HG03095 (cell line): ENCODE measurements around the gene JCAD.
"Not testable (repeated sequence)": the region's sequence is repeated elsewhere in the genome, so short reads cannot be mapped to it uniquely, and the experiment has no call there.

Experiments
- ATAC-seq: cut with Tn5 transposase; IDR thresholded peaks from one replicate; pipeline ENCODE4 v1.9.1; 2021; ENCODE audit warnings: moderate library complexity; ENCODE audit not compliant: unreplicated experiment

Gene JCAD, protein sequence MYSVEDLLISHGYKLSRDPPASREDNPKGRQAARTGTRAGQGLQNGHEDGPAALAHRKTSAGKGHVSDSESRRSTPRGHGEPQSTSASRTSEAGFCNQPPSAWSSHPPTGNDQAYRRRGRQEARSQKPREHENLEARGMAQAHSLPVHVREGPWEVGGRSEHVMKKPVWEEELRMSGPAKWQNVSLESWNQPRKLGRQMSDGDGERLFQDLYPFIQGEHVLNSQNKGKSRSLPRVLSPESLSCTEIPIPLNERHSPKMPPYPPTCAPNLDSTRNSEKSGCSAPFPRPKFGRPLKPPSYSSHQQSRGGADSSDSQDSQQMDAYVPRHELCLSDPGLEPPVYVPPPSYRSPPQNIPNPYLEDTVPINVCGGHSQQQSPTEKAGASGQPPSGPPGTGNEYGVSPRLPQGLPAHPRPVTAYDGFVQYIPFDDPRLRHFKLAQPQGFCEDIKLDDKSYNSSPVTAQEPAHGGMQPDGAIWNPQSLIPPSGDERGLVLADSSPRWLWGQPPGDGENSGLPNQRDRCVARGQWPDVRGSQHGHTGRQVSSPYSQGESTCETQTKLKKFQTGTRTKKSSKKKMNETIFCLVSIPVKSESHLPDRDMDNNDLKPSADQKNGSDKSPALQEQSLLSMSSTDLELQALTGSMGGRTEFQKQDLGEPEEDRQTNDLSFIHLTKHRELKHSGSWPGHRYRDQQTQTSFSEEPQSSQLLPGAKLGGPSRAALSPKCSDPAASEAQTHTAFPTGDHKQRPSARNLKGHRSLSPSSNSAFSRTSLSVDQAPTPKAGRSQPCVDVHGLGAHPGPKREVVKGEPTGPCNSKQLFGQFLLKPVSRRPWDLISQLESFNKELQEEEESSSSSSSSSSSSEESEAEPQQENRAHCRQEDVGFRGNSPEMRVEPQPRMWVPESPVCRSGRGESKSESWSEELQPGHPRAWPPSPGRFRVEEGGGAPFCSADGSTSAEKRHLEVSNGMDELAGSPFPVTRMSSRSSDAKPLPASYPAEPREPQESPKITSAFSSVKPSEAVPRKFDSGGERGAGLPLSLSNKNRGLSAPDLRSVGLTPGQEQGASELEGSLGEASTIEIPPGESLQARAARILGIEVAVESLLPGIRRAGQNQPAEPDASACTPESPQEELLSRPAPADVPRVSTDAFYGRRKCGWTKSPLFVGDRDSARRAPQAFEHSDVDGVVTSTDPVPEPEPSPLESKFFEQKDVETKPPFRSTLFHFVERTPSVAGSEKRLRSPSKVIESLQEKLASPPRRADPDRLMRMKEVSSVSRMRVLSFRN (N-terminal part only)

GRCh38 chr10:30059209-30060107 is at the start of gene JCAD:
TSS of gene JCAD (minus strand) at chr10:30059586. CDS start at chr10:30047812, 11,774 bp downstream.
- ATAC-seq, result no peak

GRCh38 chr10:30106987-30107386 is 47.6 kb upstream of the JCAD start:
- no peak for ATAC-seq

DNA sequence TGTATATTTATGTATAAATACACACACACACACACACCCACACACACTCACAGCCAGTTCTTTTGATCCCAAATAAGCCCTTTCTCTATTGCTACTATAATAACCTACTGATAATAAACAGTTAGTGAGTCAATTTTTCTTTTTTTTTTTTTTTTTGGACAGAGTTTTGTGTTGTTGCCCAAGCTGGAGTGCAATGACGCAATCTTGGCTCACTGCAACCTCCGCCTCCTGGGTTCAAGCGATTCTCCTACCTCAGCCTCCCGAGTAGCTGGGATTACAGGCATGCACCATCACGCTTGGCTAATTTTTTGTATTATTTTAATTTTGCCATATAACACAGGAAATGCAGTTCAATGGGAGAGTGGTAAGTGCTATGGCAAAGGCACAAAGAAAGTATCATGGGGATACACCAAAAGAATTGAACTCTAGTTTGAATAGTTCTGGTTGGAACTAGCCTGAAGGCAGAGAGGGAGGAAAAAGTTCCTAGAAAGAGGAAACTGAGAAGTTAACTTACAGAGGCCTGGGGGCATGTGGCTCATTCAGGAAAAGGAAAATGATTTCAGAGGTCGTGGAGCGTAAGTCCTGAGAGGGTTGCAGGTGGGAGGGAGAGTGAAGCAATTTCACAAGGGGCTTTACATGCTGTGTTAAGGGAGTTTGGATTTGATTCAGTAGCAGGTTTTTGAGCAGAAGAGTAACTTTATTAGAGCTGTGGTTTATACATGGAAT is 44.4 kb upstream of the JCAD start:
- no peak for ATAC-seq

GRCh38 chr10:30099706-30100105 is 40.3 kb upstream of the JCAD start:
- not testable (repeated sequence) for ATAC-seq

DNA sequence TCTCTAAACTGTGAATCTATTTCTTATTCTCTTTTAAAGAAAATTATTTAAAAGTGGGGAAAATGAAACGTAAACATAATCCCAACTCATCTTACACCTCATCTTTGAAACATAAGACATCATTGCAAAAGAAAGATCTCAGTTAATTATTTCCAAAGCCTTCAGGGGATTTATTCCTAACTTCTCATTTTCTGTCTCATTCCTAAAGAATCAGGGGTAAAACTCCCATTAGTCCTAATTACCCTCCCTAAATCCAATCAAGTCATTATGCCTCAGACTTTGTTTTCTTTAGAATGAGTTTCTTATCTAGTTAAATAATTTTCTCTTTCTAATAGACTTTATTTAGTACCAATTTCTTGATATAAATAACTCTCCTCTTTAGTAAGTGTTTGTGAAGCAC is 39.7 kb upstream of the JCAD start:
- ATAC-seq, result no peak

DNA sequence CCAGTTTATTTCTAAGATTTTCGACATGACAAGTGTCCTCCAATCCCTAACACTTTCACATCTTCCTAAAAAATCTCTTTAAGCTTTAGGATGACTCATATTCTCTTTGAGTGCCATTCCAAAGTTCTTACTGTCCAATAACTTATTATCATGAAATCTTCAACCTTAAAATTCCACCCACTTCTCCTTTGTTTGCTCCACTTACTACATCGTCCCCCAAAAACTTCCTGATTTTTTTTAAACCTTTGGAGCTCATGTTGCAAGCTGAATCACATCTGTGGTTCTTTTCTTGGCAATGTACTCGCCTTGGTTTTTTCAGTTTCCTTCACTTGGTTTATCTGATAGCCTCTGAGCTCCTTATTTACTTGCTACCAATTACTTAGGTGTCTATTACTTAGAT is 39.2 kb upstream of the JCAD start:
- no peak for ATAC-seq

GRCh38 chr10:30096564-30096963 is 37.2 kb upstream of the JCAD start:
- no peak for ATAC-seq

- ATAC-seq, result no peak
Observed at GRCh38 chr10:30095631-30096422, 36.4 kb upstream of the JCAD start.

DNA sequence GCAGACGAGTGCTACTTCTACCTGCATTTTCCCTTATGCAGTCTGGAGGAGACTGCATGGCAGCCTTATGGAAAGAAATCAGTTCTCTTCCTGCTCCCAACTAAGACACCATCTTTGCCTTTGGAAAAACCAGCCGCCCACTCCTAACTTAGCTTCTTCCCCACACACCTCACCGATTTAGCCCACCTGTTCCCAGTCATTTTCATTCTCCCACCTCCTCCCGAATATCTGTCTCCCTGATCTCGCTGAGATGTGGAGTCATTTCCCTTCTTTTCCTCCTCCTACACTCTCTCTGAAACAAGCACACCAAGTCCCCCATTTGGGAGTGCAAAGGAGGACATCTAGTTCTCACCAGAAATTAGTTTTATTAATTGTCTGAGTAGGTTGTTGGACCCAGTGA is 35.2 kb upstream of the JCAD start:
- no peak for ATAC-seq

- no peak for ATAC-seq
Observed at GRCh38 chr10:30093303-30093950, 34.0 kb upstream of the JCAD start.

- no peak for ATAC-seq
Observed at GRCh38 chr10:30092151-30092790, 32.9 kb upstream of the JCAD start.

GRCh38 chr10:30091136-30091535 is 31.8 kb upstream of the JCAD start:
- ATAC-seq, result no peak

- no peak for ATAC-seq
Observed at GRCh38 chr10:30088178-30088577, 28.8 kb upstream of the JCAD start.

DNA sequence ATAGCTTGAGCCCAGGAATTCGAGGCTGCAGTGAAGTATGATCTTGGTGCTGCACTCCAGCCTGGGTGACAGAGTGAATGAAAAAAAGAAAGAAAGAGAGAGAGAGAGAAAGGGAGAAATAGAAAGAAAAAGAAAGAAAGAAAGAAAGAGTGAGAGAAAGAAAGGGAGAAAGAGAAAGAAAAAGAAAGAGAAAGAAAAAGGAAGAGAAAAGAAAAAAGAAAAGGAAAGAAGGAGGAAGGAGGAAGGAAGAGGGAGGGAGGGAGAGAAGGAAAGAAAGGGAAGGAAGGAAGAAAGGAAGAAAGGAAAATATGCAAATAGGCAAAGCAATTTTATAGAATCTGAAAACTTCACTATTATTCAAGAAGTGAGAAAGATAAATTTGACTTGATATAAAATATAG is 24.5 kb upstream of the JCAD start:
- ATAC-seq, result no peak

DNA sequence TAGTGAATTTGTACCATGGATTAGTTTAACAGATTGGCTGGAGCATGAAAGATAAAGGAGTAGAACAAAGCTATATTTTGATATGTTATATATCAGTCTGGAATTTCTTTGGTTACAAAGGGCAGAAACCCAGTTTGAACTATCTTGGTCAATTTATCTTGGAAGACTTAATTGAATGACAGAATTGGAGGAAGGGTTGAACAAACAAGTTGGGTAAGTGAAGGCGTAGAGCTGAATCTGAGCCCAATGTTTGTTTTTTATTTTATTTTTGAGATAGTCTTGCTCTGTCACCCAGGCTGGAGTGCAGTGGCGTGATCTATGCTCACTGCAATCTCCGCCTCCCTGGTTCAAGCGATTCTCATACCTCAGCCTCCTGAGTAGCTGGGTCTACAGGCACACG is 21.8 kb upstream of the JCAD start:
- no peak for ATAC-seq

DNA sequence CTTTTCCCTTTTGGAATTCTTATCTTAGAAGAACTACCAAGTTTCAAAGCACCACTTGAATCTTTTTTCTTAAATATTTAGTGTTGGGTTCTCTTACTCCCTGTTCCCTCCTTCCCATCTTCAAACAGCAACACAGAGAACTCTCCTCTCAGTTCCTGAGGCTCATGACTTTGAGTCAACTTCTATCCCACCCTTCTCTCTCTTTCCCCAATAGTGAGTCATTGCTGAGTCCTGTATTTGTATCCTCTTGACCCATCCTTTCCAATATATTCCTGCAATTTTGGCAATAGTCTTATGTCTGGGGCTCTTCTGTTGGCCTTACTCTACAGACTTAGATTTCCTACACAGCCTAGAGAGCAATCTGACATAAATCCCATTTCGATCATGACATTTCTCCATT is 20.8 kb upstream of the JCAD start:
- ATAC-seq, result no peak

DNA sequence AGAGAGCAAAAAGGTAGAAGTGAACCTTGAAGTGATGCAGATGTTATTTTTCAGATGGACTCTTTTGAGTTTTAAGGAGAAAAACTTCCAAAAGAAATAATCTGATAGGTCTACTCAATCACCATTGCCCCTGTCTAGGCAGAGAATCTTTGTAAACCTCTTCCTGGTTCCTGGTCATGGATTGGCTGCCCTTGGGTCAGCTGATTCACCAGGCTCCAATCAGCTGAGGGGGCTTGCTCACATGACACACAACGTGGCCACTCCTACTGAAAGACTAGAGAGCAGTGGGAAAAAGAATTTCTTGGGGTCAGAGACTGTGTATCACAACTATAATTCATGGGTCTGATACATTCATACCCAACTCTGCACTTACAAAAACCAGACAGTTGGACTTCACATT is 20.0 kb upstream of the JCAD start:
- ATAC-seq, result no peak

DNA sequence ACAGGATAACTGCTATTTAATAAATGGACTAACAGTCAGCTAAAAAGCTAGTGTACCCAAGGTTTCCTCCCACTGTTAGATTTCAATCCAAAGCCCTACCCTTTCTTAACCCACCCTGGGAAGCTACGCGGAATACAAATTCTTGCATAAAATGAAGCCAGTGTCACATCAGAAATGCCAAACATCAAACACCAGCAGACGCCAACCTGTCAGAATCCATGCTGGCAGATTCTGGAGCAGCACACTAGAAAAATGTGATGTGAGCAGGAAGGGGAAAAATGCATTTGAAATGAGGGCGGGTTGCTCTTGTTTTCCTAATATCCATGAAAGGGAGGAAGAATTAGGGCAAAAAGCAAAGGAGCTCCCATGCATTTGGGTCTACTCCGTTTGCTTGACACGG is 16.1 kb upstream of the JCAD start:
- ATAC-seq, result no peak
